Activated T-helper 1 cell treated with anti-CD3 and anti-CD28 coated beads, Interleukin-12 subunit alpha, Interleukin-12 subunit beta, Interleukin-2, Interleukin-4 antibody, amounts not matched to agents 30 ng/mL and 10 ng/mL and 1 ng/mL, durations not matched to agents 14 hours and 24 hours and 36 hours (primary cell): ENCODE results near the gene PDZD4. TPM values are rescaled to one million over a fixed set of nuclear protein-coding genes. Genes with fewer than 3 reads are reported as not detected.

Source experiments
- DNase-seq: peaks from one replicate; pipeline ENCODE4 v3.0.0; 2021; ENCODE audit warnings: low spot score
- H3K27ac Mint-ChIP-seq: one replicate; pipeline ENCODE4 v1.8.0; 2021; ENCODE audit warnings: mild to moderate bottlenecking, mixed read lengths
- H3K27me3 Mint-ChIP-seq: one replicate; pipeline ENCODE4 v1.8.0; 2022; ENCODE audit warnings: mild to moderate bottlenecking, moderate library complexity, mixed read lengths; ENCODE audit not compliant: insufficient read depth
- H3K36me3 Mint-ChIP-seq: one replicate; pipeline ENCODE4 v1.8.0; 2021; ENCODE audit warnings: low read depth, mixed read lengths
- H3K4me1 Mint-ChIP-seq: one replicate; pipeline ENCODE4 v1.8.0; 2021; ENCODE audit warnings: low read depth, mixed read lengths
- H3K4me3 Mint-ChIP-seq: one replicate; pipeline ENCODE4 v1.8.0; 2021; ENCODE audit warnings: mild to moderate bottlenecking, moderate library complexity, mixed read lengths
- H3K9me3 Mint-ChIP-seq: one replicate; pipeline ENCODE4 v1.8.0; 2021; ENCODE audit warnings: mixed read lengths
- intact Hi-C: fragments of 100-400 bp; cut with micrococcal nuclease; formaldehyde crosslinking; loops from one replicate; pipeline ENCODE4 v1.15.1; 2024
- total RNA-seq: library from RNA; stranded (reverse); gene quantifications from 2 replicates; pipeline ENCODE4 v1.2.3, GENCODE V29; 2022

The PDZD4 gene
- total RNA-seq, 1 donor from 2014 or later = 0.44 TPM

- H3K36me3 Mint-ChIP-seq = no peaks in the 10 kb centered on the region
- H3K27me3 Mint-ChIP-seq = no peaks in the 10 kb centered on the region
- intact Hi-C loops = no loop called here
- H3K9me3 Mint-ChIP-seq = no peaks in the 10 kb centered on the region
- no peaks in the 10 kb centered on the region for H3K4me1 Mint-ChIP-seq
- DNase-seq = no peak
- H3K4me3 Mint-ChIP-seq = no peak overlapping the region
- H3K27ac Mint-ChIP-seq = no peak overlapping the region
Observed at GRCh38 chrX:153772316-153773217, 57.8 kb downstream of the PDZD4 start.

GRCh38 chrX:153771415-153772315 lies 58.7 kb downstream of the PDZD4 start:
- no peak for DNase-seq
- Mint-ChIP-seq H3K9me3 (no peaks in the 10 kb centered on the region), H3K27me3 (peaks cover 2% of the 10 kb centered on the region), H3K27ac (no peak overlapping the region), H3K4me3 (no peak overlapping the region), H3K4me1 (no peaks in the 10 kb centered on the region), H3K36me3 (no peaks in the 10 kb centered on the region)
- intact Hi-C loops = no loop called here

GRCh38 chrX:153770601-153771414 lies 59.5 kb downstream of the PDZD4 start:
- H3K4me1 Mint-ChIP-seq = peaks cover 5% of the 10 kb centered on the region
- H3K9me3 Mint-ChIP-seq = no peaks in the 10 kb centered on the region
- H3K27me3 Mint-ChIP-seq = peaks cover 5% of the 10 kb centered on the region
- H3K4me3 Mint-ChIP-seq = no peak overlapping the region
- no peak overlapping the region for H3K27ac Mint-ChIP-seq
- intact Hi-C loops = no loop called here
- H3K36me3 Mint-ChIP-seq = no peaks in the 10 kb centered on the region
- no peak for DNase-seq

GRCh38 chrX:153769865-153770600 lies 60.3 kb downstream of the PDZD4 start:
- intact Hi-C loops = no loop called here
- no peaks in the 10 kb centered on the region for H3K9me3 Mint-ChIP-seq
- DNase-seq = no peak
- no peaks in the 10 kb centered on the region for H3K36me3 Mint-ChIP-seq
- peaks cover 5% of the 10 kb centered on the region for H3K4me1 Mint-ChIP-seq
- no peak overlapping the region for H3K27ac Mint-ChIP-seq
- H3K4me3 Mint-ChIP-seq = no peak overlapping the region
- H3K27me3 Mint-ChIP-seq = peaks cover 5% of the 10 kb centered on the region

- no peak overlapping the region for H3K4me3 Mint-ChIP-seq
- H3K4me1 Mint-ChIP-seq = peaks cover 5% of the 10 kb centered on the region
- H3K27ac Mint-ChIP-seq = no peak overlapping the region
- no peaks in the 10 kb centered on the region for H3K36me3 Mint-ChIP-seq
- H3K9me3 Mint-ChIP-seq = no peaks in the 10 kb centered on the region
- H3K27me3 Mint-ChIP-seq = peaks cover 5% of the 10 kb centered on the region
- intact Hi-C loops = no loop called here
- no peak for DNase-seq
Observed at GRCh38 chrX:153769158-153769864, 61.0 kb downstream of the PDZD4 start.

- H3K27me3 Mint-ChIP-seq = peaks cover 5% of the 10 kb centered on the region
- H3K27ac Mint-ChIP-seq = no peak overlapping the region
- intact Hi-C loops = no loop called here
- H3K36me3 Mint-ChIP-seq = no peaks in the 10 kb centered on the region
- no peaks in the 10 kb centered on the region for H3K9me3 Mint-ChIP-seq
- DNase-seq = no peak
- peaks cover 5% of the 10 kb centered on the region for H3K4me1 Mint-ChIP-seq
- H3K4me3 Mint-ChIP-seq = no peak overlapping the region
Observed at GRCh38 chrX:153768311-153769157, 61.8 kb downstream of the PDZD4 start.

GRCh38 chrX:153767674-153768055 lies 62.7 kb downstream of the PDZD4 start:
- intact Hi-C loops = no loop called here
- Mint-ChIP-seq H3K36me3 (no peaks in the 10 kb centered on the region), H3K4me3 (no peak overlapping the region), H3K27ac (no peak overlapping the region), H3K27me3 (peaks cover 5% of the 10 kb centered on the region), H3K9me3 (no peaks in the 10 kb centered on the region), H3K4me1 (peaks cover 5% of the 10 kb centered on the region)
- no peak for DNase-seq

- no peak overlapping the region for H3K27ac Mint-ChIP-seq
- no peaks in the 10 kb centered on the region for H3K36me3 Mint-ChIP-seq
- peaks cover 5% of the 10 kb centered on the region for H3K4me1 Mint-ChIP-seq
- peaks cover 5% of the 10 kb centered on the region for H3K27me3 Mint-ChIP-seq
- no peak overlapping the region for H3K4me3 Mint-ChIP-seq
- intact Hi-C loops = no loop called here
- DNase-seq = no peak
- H3K9me3 Mint-ChIP-seq = no peaks in the 10 kb centered on the region
Observed at GRCh38 chrX:153766871-153767673, 63.3 kb downstream of the PDZD4 start.

GRCh38 chrX:153766098-153766817 lies 64.1 kb downstream of the PDZD4 start:
- no peak overlapping the region for H3K27ac Mint-ChIP-seq
- no peak overlapping the region for H3K4me3 Mint-ChIP-seq

More at GRCh38 chrX:153766098-153766817, 64.1 kb downstream of the PDZD4 start:
- no peaks in the 10 kb centered on the region for H3K9me3 Mint-ChIP-seq
- H3K4me1 Mint-ChIP-seq = peaks cover 5% of the 10 kb centered on the region
- intact Hi-C loops = no loop called here
- H3K27me3 Mint-ChIP-seq = peaks cover 5% of the 10 kb centered on the region
- DNase-seq = no peak
- H3K36me3 Mint-ChIP-seq = no peaks in the 10 kb centered on the region
